Measurements from ENCODE around the gene MAMDC4. TPM values are rescaled to one million over a fixed set of nuclear protein-coding genes. Genes with fewer than 3 reads are reported as not detected.

MAMDC4 gene
- total and polyA plus RNA-seq, 2 of the 13 experiments (the other 11 are each of a cell fraction or from before 2014, with no cell fraction given), result 6.0 to 6.8 TPM

DNA sequence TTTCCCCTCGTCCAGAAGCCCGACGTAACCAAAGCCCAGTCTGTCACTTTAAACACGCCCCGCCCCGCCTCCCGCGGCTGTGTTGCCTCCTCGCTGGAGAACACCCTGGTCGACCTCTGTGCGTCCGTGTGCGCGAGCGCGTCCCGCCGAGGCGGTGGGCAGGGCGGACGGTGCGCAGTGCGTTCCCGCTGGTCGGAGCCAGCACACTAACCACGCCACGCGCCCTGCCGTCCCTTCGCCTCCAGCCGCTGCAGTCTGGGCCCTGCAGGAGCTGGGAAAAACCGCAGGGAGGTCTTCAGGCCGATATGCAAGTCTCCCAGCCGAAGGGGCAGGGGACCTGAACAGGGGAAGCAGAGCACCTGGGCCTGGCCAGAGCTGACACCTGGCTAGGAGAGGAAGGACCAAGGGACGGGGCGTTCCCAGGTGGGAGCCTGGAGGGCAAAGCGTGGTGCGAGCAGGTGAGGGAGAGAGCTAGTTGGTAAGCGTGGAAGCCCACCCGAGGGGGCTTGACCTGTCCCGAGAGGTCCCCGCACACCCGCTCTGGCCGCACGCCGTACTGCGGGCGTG is 4.2 kb upstream of the MAMDC4 start (continued):
- TF ChIP-seq, protein P1, sequence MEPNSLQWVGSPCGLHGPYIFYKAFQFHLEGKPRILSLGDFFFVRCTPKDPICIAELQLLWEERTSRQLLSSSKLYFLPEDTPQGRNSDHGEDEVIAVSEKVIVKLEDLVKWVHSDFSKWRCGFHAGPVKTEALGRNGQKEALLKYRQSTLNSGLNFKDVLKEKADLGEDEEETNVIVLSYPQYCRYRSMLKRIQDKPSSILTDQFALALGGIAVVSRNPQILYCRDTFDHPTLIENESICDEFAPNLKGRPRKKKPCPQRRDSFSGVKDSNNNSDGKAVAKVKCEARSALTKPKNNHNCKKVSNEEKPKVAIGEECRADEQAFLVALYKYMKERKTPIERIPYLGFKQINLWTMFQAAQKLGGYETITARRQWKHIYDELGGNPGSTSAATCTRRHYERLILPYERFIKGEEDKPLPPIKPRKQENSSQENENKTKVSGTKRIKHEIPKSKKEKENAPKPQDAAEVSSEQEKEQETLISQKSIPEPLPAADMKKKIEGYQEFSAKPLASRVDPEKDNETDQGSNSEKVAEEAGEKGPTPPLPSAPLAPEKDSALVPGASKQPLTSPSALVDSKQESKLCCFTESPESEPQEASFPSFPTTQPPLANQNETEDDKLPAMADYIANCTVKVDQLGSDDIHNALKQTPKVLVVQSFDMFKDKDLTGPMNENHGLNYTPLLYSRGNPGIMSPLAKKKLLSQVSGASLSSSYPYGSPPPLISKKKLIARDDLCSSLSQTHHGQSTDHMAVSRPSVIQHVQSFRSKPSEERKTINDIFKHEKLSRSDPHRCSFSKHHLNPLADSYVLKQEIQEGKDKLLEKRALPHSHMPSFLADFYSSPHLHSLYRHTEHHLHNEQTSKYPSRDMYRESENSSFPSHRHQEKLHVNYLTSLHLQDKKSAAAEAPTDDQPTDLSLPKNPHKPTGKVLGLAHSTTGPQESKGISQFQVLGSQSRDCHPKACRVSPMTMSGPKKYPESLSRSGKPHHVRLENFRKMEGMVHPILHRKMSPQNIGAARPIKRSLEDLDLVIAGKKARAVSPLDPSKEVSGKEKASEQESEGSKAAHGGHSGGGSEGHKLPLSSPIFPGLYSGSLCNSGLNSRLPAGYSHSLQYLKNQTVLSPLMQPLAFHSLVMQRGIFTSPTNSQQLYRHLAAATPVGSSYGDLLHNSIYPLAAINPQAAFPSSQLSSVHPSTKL (CRISPR knock-in tag; IDR thresholded peaks at IDR 0.05), result no peak
- TF ChIP-seq MXI1 (IDR thresholded peaks at IDR 0.05; ENCODE audit: borderline replicate concordance, low read depth, low read length), result peak; percentile 13; the same call in 1 of the 3 replicates
- TF ChIP-seq AHR (CRISPR knock-in tag; IDR thresholded peaks at IDR 0.05), result no peak
- no peak for TF ChIP-seq TOE1 (CRISPR knock-in tag; IDR thresholded peaks at IDR 0.05)
- no peak for TF ChIP-seq ZNF180 (CRISPR knock-in tag; IDR thresholded peaks at IDR 0.05; ENCODE audit: borderline replicate concordance, low read depth)
- TF ChIP-seq PAF1 (CRISPR knock-in tag; IDR thresholded peaks at IDR 0.05), result 0 out of 2 replicates have a peak, but pooled peaks have one; percentile 15
- peak; percentile 78 for TF ChIP-seq AKAP8 (CRISPR knock-in tag; IDR thresholded peaks at IDR 0.05)
- no peak for TF ChIP-seq ZNF337 (CRISPR knock-in tag; IDR thresholded peaks at IDR 0.05; ENCODE audit: borderline replicate concordance, low read depth)
- TF ChIP-seq, protein P2, sequence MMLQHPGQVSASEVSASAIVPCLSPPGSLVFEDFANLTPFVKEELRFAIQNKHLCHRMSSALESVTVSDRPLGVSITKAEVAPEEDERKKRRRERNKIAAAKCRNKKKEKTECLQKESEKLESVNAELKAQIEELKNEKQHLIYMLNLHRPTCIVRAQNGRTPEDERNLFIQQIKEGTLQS (CRISPR knock-in tag; IDR thresholded peaks at IDR 0.05), result no peak
- TF ChIP-seq ZNF547 (CRISPR knock-in tag; IDR thresholded peaks at IDR 0.05), result no peak
- TF ChIP-seq, protein P3, sequence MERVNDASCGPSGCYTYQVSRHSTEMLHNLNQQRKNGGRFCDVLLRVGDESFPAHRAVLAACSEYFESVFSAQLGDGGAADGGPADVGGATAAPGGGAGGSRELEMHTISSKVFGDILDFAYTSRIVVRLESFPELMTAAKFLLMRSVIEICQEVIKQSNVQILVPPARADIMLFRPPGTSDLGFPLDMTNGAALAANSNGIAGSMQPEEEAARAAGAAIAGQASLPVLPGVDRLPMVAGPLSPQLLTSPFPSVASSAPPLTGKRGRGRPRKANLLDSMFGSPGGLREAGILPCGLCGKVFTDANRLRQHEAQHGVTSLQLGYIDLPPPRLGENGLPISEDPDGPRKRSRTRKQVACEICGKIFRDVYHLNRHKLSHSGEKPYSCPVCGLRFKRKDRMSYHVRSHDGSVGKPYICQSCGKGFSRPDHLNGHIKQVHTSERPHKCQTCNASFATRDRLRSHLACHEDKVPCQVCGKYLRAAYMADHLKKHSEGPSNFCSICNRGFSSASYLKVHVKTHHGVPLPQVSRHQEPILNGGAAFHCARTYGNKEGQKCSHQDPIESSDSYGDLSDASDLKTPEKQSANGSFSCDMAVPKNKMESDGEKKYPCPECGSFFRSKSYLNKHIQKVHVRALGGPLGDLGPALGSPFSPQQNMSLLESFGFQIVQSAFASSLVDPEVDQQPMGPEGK (CRISPR knock-in tag; IDR thresholded peaks at IDR 0.05), result no peak
- TF ChIP-seq NCOA5 (CRISPR knock-in tag; IDR thresholded peaks at IDR 0.05), result no peak
- TF ChIP-seq ZFP82 (CRISPR knock-in tag; IDR thresholded peaks at IDR 0.05; ENCODE audit: borderline replicate concordance), result no peak
- TF ChIP-seq, protein P4, sequence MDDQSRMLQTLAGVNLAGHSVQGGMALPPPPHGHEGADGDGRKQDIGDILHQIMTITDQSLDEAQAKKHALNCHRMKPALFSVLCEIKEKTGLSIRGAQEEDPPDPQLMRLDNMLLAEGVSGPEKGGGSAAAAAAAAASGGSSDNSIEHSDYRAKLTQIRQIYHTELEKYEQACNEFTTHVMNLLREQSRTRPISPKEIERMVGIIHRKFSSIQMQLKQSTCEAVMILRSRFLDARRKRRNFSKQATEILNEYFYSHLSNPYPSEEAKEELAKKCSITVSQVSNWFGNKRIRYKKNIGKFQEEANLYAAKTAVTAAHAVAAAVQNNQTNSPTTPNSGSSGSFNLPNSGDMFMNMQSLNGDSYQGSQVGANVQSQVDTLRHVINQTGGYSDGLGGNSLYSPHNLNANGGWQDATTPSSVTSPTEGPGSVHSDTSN (CRISPR knock-in tag; IDR thresholded peaks at IDR 0.05; ENCODE audit: borderline replicate concordance), result no peak
- TF ChIP-seq GLI4 (CRISPR knock-in tag; IDR thresholded peaks at IDR 0.05; ENCODE audit: borderline replicate concordance), result peak; percentile 84; the same call in 1 of the 2 replicates
- peak; percentile 75 for TF ChIP-seq SALL2 (CRISPR knock-in tag; IDR thresholded peaks at IDR 0.05)
- TF ChIP-seq, protein P5, sequence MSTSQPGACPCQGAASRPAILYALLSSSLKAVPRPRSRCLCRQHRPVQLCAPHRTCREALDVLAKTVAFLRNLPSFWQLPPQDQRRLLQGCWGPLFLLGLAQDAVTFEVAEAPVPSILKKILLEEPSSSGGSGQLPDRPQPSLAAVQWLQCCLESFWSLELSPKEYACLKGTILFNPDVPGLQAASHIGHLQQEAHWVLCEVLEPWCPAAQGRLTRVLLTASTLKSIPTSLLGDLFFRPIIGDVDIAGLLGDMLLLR (CRISPR knock-in tag; IDR thresholded peaks at IDR 0.05), result no peak
- TF ChIP-seq HOXA3 (CRISPR knock-in tag; IDR thresholded peaks at IDR 0.05), result peak; percentile 59; the same call in 1 of the 2 replicates
- peak; percentile 72; the same call in 1 of the 2 replicates for TF ChIP-seq ZNF589 (CRISPR knock-in tag; conservative IDR thresholded peaks at IDR 0.05)
- TF ChIP-seq ZFP36 (IDR thresholded peaks at IDR 0.05; ENCODE audit: borderline replicate concordance, low read depth, low read length, partially characterized antibody), result no peak
- no peak for TF ChIP-seq SATB2 (CRISPR knock-in tag; IDR thresholded peaks at IDR 0.05)
- TF ChIP-seq, protein P6, sequence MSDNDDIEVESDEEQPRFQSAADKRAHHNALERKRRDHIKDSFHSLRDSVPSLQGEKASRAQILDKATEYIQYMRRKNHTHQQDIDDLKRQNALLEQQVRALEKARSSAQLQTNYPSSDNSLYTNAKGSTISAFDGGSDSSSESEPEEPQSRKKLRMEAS (IDR thresholded peaks at IDR 0.05), result no peak
- TF ChIP-seq ELF1 (CRISPR knock-in tag; IDR thresholded peaks at IDR 0.05), result no peak; the same call in 1 of the 2 replicates
